ENCODE measurements around the gene SEC14L5.
"Not testable (repeated sequence)": the region's sequence is repeated elsewhere in the genome, so short reads cannot be mapped to it uniquely, and the experiment has no call there.

Gene SEC14L5

DNA sequence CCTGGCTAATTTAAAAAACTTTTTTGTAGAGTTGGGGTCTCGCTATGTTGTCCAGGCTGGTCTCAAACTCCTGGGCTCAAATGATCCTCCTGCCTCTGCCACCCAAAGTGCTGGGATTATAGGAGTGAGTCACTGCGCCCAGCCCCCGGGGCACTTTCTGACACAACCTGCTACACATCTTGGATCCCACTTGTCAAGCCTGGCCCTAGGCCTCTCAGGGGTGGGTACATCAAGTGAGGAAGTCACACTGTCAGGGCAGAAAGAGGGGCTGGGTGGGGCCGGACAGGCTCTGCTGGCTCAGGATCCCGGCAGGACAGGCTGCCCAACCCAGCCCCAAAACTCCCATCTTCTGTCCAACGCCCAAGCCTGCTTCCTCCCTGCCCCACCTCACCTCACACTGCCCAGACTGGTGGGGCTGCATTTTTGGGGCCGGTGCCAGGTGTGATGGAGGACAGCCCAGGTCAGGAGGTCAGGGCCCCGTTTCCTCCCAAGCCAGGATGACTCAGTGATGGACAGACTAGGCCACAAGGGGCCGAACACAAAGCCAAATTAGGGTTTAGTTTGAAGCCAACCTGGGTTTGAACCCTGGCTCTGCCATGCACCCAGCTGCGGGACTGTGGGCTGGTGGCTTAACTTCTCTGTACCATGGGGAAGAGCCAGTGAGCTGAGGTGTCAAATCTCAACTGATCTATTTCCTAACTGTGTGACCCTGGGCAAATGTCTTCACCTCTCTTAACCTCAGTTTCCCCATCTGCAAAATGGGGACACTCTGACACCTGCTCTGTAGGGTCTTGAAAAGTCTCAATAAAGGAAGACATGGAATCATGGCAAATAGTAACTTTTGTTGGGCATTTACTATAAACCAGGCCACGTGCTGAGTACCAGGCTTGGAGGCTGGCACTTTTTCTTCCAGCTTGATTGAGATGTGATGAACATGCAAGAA lies 12.3 kb upstream of the SEC14L5 start:
- Histone ChIP-seq H3K4me3 (ENCODE audit: low read length) (no peak overlapping the region), H3K4me1 (ENCODE audit: control insufficient read depth, low read depth, low read length) (peaks cover 33% of the 10 kb centered on the region), H3K9me3 (ENCODE audit: control insufficient read depth, low read depth, low read length) (no peaks in the 10 kb centered on the region), H3K27ac (ENCODE audit: low read length) (no peak overlapping the region), H3K36me3 (ENCODE audit: control insufficient read depth, low read depth, low read length) (no peaks in the 10 kb centered on the region), H3K27me3 (ENCODE audit: control insufficient read depth, insufficient read depth, low read length) (no peaks in the 10 kb centered on the region), H3K9ac (ENCODE audit: low read length) (no peak overlapping the region)

DNA sequence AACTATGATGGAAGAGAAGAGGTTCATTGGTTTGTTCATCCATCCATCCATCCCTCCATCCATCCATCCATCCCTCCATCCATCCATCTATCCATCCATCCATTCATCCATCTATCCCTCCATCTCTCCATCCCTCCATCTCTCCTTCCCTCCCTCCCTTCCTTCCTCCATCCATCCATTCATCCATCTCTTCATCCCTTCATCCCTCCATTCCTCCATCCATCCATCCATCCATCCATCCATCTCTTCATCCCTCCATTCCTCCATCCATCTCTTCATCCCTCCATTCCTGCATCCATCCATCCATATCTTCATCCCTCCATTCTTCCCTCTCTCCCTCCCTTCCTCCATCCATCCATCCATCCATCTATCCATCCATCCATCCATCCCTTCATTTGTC lies 11.2 kb upstream of the SEC14L5 start:
- Histone ChIP-seq H3K27me3 (ENCODE audit: control insufficient read depth, insufficient read depth, low read length) (no peaks in the 10 kb centered on the region), H3K4me3 (ENCODE audit: low read length) (no peak overlapping the region), H3K9ac (ENCODE audit: low read length) (no peak overlapping the region), H3K4me1 (ENCODE audit: control insufficient read depth, low read depth, low read length) (peaks cover 33% of the 10 kb centered on the region), H3K36me3 (ENCODE audit: control insufficient read depth, low read depth, low read length) (no peaks in the 10 kb centered on the region), H3K27ac (ENCODE audit: low read length) (no peak overlapping the region), H3K9me3 (ENCODE audit: control insufficient read depth, low read depth, low read length) (no peaks in the 10 kb centered on the region)

DNA sequence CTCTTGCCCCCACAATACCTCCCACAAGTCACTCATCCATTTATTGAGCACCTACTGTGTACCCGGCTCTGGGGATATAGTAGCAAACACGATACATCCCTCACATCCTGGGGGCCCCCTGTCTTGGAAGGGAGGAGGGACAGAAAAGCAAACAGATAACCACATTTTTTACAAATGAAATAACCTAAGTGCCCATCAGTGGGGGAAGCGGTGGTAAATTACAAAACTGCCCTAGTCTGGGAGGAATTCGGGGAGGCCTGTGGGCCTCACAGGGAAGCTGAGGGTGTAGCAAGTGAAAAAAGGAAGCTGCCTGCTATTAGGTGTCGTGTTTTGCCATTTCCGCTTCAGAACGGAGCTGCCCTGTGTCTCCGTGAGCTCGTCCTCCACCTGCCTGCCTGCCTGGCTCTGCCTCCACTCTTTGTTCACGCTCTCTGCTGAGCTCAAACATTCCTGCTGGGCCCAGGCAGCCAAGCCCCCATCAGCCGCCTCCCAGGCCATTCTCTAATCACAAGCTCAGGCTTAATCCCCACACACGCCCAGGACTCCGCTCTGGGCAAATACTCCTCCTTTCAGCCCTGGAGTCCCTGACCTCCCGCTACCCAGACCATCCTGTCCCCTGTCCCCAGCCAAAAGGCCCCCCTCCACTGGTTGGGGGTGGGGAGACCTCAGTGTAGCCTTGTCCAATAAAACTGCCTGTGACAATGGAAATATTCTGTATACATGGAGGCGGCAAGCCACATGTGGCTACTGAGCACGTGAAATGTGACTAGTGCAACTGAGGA lies 10.2 kb upstream of the SEC14L5 start:
- no peaks in the 10 kb centered on the region for H3K27me3 ChIP-seq (ENCODE audit: control insufficient read depth, insufficient read depth, low read length)
- no peaks in the 10 kb centered on the region for H3K9me3 ChIP-seq (ENCODE audit: control insufficient read depth, low read depth, low read length)
- H3K4me3 ChIP-seq (ENCODE audit: low read length), result no peak overlapping the region
- peaks cover 28% of the 10 kb centered on the region for H3K4me1 ChIP-seq (ENCODE audit: control insufficient read depth, low read depth, low read length)
- no peaks in the 10 kb centered on the region for H3K36me3 ChIP-seq (ENCODE audit: control insufficient read depth, low read depth, low read length)
- H3K9ac ChIP-seq (ENCODE audit: low read length), result no peak overlapping the region
- H3K27ac ChIP-seq (ENCODE audit: low read length), result peak overlapping the region; percentile 27

DNA sequence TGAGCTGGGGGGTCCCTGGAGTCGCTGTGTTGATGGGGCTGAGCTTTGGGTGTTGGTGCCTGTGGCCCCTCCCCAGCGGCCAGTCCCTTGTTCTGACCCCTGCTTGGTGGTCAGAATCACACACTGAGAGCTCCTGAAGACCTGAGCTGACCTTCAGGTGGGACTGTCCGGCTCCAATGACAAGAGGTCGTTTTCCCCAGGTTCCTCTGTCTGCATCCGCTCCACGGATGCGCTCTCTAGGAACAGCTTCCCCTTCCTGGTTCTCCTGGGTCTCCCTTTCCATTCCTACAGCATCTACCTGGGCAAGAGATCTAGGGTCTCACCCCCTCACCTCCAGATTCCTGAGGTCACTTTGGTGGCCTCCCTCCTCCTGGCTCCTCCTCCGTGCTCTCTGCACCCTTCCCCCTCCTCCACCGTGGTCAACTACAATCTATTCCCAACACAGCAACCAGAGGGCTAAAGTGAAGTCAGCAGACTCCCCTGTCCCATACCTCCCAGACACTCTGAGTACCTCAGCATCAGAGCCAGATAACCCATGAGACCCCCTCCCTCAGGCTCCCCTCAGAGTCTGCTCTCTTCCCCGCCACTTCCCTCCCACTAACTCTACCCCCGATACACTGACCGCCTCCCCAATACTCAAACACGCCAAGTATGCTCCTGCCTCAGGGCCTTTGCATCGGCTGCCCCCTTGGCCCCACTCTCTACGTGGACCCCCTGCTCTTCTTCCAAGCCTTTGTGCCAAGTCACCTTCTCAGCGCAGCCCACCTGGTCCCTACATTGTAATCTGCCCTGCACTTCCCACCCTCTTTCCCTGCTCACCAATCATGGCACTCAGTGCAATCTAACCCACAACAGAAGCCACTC lies 9.0 kb upstream of the SEC14L5 start:
- no peak overlapping the region for H3K27ac ChIP-seq (ENCODE audit: low read length)
- no peaks in the 10 kb centered on the region for H3K27me3 ChIP-seq (ENCODE audit: control insufficient read depth, insufficient read depth, low read length)
- H3K4me1 ChIP-seq (ENCODE audit: control insufficient read depth, low read depth, low read length), result peaks cover 16% of the 10 kb centered on the region

DNA sequence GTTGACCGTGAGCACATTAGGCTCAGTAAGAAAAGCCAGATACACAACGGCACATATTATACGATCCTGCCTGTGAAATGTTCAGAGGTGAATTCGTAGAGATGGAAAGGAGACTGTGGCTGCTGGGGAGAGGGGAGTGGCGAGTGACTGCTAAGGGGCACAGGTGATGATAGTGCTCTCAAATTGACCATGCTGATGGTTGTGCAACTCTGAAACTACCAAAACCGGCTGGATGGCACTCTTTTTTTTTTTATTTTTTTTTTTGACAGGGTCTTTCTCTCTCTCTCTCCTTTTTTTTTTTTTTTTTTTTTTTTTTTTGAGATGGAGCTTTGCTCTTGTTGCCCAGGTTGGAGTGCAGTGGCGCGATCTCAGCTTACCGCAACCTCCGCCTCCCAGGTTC lies 8.1 kb upstream of the SEC14L5 start:
- no peak overlapping the region for H3K4me3 ChIP-seq (ENCODE audit: low read length)
- H3K27me3 ChIP-seq (ENCODE audit: control insufficient read depth, insufficient read depth, low read length), result no peaks in the 10 kb centered on the region
- H3K4me1 ChIP-seq (ENCODE audit: control insufficient read depth, low read depth, low read length), result peaks cover 9% of the 10 kb centered on the region
- no peak overlapping the region for H3K9ac ChIP-seq (ENCODE audit: low read length)
- H3K36me3 ChIP-seq (ENCODE audit: control insufficient read depth, low read depth, low read length), result no peaks in the 10 kb centered on the region
- H3K27ac ChIP-seq (ENCODE audit: low read length), result no peak overlapping the region
- H3K9me3 ChIP-seq (ENCODE audit: control insufficient read depth, low read depth, low read length), result no peaks in the 10 kb centered on the region

More for the DNA sequence above, 9.0 kb upstream of the SEC14L5 start:
- Histone ChIP-seq H3K9ac (ENCODE audit: low read length) (no peak overlapping the region), H3K36me3 (ENCODE audit: control insufficient read depth, low read depth, low read length) (no peaks in the 10 kb centered on the region), H3K4me3 (ENCODE audit: low read length) (no peak overlapping the region), H3K9me3 (ENCODE audit: control insufficient read depth, low read depth, low read length) (no peaks in the 10 kb centered on the region)

DNA sequence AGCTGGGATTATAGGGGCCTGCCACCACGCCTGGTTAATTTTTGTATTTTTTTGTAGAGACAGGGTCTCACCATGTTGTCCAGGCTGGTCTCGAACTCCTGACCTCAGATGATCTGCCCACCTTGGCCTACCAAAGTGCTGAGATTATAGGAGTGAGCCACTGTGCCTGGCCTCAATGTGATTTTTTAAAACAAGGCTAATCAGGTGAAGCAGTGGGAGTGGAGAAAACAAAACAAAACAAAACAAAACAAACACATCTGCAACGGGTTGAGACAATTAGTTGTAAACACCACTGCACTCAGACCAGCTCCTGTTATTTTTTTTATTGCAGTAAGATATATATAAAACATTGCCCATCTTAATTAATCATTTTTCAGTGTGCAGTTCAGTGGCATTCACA lies 6.5 kb upstream of the SEC14L5 start:
- not testable (repeated sequence) for H3K9ac ChIP-seq (ENCODE audit: low read length); H3K27me3 ChIP-seq (ENCODE audit: control insufficient read depth, insufficient read depth, low read length); H3K27ac ChIP-seq (ENCODE audit: low read length); H3K4me1 ChIP-seq (ENCODE audit: control insufficient read depth, low read depth, low read length); H3K36me3 ChIP-seq (ENCODE audit: control insufficient read depth, low read depth, low read length); H3K9me3 ChIP-seq (ENCODE audit: control insufficient read depth, low read depth, low read length); H3K4me3 ChIP-seq (ENCODE audit: low read length)

DNA sequence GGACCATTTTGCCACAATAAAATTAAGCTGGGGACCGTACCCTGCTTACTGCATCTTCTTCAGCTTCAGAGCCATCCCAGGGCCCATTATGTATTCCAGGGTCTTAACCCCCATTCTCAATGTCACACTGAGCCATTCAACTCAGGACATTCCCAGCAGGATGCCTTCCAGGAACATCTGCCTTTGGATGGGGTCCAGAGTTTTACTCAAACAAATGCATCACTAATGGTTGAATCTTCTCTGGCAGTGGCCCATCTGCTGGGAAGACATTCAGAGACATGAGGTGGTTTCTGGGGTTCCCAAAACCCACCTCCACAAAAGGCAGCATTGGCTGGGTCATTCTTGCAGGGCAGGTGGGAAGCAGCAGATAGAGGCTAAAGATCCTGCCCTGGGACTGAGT lies 3.4 kb upstream of the SEC14L5 start:
- no peaks in the 10 kb centered on the region for H3K36me3 ChIP-seq (ENCODE audit: control insufficient read depth, low read depth, low read length)
- H3K27me3 ChIP-seq (ENCODE audit: control insufficient read depth, insufficient read depth, low read length), result peaks cover 3% of the 10 kb centered on the region
- no peak overlapping the region for H3K27ac ChIP-seq (ENCODE audit: low read length)
- H3K4me3 ChIP-seq (ENCODE audit: low read length), result no peak overlapping the region
- no peak overlapping the region for H3K9ac ChIP-seq (ENCODE audit: low read length)
- H3K4me1 ChIP-seq (ENCODE audit: control insufficient read depth, low read depth, low read length), result peaks cover 6% of the 10 kb centered on the region
- H3K9me3 ChIP-seq (ENCODE audit: control insufficient read depth, low read depth, low read length), result no peaks in the 10 kb centered on the region

DNA sequence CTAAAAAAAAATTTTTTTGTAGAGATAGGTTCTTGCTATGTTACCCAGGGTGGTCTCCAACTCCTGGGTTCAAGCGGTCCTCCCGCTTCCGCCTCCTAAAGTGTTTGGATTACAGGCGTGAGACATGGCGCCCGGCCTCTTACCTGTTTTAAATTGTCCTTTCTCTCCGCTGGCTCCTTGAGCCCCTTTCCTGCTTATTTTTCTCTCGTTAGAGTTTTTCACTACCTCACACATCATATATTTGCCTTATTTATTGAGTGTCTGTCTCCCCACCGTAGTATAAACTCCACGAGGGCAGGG lies 760 bp upstream of the SEC14L5 start:
- Histone ChIP-seq H3K9ac (ENCODE audit: low read length) (no peak overlapping the region), H3K36me3 (ENCODE audit: control insufficient read depth, low read depth, low read length) (no peaks in the 10 kb centered on the region), H3K4me1 (ENCODE audit: control insufficient read depth, low read depth, low read length) (peaks cover 6% of the 10 kb centered on the region), H3K27me3 (ENCODE audit: control insufficient read depth, insufficient read depth, low read length) (peaks cover 3% of the 10 kb centered on the region), H3K9me3 (ENCODE audit: control insufficient read depth, low read depth, low read length) (no peaks in the 10 kb centered on the region), H3K4me3 (ENCODE audit: low read length) (peak overlapping the region; percentile 69), H3K27ac (ENCODE audit: low read length) (no peak overlapping the region)

DNA sequence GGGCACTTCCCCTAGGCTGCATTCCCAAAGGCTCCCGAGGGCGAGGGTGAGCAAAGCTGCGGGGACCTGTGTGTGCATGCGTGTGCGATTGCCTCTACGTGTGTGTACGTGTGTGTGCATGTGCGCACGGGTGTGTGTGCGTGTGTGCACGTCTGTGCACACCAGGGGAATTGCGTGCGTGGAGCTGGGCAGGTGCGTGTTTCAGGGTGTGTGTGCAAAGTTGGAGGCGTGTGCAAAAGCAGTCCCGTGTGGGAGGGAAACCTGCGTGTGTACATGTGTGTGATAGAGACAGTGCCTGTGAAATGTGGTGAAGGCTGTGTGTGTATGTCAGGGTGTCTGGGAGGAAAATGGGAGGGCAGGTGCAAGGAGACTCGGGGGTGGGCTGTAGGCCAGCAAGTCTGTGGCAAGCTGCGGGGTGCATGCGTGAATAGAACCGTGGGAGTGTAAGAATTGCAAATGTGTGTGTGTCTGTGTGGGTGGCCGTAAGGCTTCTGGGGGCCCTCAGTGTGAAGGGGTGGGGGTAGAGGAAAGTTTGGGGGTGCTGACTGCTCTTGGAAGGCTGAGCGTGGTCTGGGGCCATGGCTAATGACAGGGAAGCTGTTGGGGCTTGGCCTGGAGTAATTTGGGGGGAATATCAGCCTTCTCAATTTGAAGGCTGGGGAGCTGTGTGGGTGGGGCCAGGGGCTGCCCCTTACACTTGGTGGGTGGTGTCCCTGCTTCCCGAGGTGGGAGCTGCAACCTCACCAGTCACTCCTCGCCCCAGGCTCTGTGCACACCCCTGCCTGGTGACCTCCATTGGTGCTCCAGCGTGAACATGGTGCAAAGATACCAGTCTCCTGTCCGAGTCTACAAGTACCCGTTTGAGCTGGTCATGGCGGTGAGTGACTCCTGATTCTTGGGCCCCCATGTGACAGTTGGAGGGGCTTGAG lies 644 bp downstream of the SEC14L5 start:
- Histone ChIP-seq H3K27ac (ENCODE audit: low read length) (no peak overlapping the region), H3K9me3 (ENCODE audit: control insufficient read depth, low read depth, low read length) (no peaks in the 10 kb centered on the region), H3K4me1 (ENCODE audit: control insufficient read depth, low read depth, low read length) (peaks cover 9% of the 10 kb centered on the region), H3K36me3 (ENCODE audit: control insufficient read depth, low read depth, low read length) (no peaks in the 10 kb centered on the region), H3K4me3 (ENCODE audit: low read length) (peak overlapping the region; percentile 46), H3K27me3 (ENCODE audit: control insufficient read depth, insufficient read depth, low read length) (peaks cover 3% of the 10 kb centered on the region), H3K9ac (ENCODE audit: low read length) (no peak overlapping the region)

DNA sequence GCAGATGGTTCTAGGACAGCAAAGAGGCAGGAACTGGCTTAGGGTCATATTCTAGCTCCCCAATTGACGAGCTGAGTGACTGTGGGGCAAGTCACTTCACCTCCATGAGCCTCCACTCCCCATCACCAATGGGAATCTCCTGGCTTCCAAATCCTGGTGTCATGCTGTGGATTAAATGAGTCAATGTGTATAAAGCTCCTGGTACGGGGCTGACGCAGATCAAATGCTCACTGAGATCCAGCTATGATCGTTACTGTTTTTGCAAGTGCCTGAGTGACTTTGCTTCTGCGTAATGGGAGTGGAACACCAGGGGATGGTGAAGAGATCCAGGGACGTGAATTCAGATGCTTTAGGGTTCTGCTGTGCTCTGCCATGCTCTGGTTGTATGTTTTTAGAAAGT lies 2.4 kb downstream of the SEC14L5 start:
- Histone ChIP-seq H3K9ac (ENCODE audit: low read length) (no peak overlapping the region), H3K27me3 (ENCODE audit: control insufficient read depth, insufficient read depth, low read length) (peaks cover 3% of the 10 kb centered on the region), H3K27ac (ENCODE audit: low read length) (no peak overlapping the region), H3K9me3 (ENCODE audit: control insufficient read depth, low read depth, low read length) (no peaks in the 10 kb centered on the region), H3K36me3 (ENCODE audit: control insufficient read depth, low read depth, low read length) (no peaks in the 10 kb centered on the region), H3K4me3 (ENCODE audit: low read length) (no peak overlapping the region), H3K4me1 (ENCODE audit: control insufficient read depth, low read depth, low read length) (peaks cover 9% of the 10 kb centered on the region)
